ENCODE measurements around the gene EXOC3L4. TPM values are rescaled to one million over a fixed set of nuclear protein-coding genes. Genes with fewer than 3 reads are reported as not detected.

The EXOC3L4 gene
- total RNA-seq, 1 experiment from 2014 or later, result not detected

DNA sequence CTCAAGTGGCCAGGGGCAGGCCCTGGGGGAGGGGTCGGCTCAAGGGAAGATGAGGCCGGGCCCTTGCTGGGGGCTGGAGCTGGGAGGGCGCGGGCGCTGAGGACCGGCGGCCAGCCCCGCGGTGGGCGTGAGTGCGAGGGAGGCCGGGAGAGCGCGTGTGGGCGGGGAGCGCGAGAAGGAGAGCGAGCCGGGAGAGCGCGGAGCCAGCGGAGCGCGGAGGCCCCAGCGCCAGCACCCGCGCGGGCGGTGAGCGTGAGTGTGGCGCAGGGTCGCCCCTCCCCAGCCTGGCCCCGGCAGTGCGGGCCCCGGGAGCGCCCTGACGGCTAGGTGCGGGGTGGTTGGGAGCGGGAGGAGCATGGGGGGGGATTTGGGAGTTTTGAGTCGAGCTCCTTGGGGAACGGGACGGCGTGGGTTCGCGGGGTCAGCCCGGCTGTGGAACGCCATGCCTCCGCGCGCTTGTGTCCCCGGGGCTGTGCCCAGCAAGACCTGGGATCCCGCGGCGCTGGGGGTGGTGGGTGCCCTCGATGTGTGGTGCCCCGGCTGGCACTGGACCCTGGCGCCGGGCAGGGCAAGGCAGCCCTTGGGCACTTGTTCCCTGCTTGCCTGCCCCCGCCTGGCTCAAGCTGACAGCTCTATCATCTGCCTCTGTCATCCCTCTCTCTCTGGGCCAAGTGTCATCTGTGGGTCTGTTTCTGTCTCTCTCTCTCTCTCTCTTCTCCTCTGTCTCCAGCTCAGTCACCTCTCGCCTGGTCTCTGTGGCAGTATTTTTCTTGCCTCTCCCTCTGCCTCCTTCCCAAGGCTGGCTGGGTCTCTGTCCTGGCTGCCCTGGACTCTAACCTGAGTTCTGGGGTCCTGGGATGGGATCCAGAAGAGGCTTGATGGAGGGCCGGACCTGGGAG lies 10.3 kb upstream of the EXOC3L4 start, which contains the start of gene LBHD2:
LBHD2 (plus strand) TSS at position 190 of the 899 bp plus-strand sequence. CDS start 1,803 bp downstream, outside the sequence.
- no peak within 1 kb of the TSS for H3K4me3 Mint-ChIP-seq (ENCODE audit: unreplicated experiment)
- H3K4me1 Mint-ChIP-seq (ENCODE audit: insufficient read depth, unreplicated experiment), result no peaks in the 10 kb centered on the region

DNA sequence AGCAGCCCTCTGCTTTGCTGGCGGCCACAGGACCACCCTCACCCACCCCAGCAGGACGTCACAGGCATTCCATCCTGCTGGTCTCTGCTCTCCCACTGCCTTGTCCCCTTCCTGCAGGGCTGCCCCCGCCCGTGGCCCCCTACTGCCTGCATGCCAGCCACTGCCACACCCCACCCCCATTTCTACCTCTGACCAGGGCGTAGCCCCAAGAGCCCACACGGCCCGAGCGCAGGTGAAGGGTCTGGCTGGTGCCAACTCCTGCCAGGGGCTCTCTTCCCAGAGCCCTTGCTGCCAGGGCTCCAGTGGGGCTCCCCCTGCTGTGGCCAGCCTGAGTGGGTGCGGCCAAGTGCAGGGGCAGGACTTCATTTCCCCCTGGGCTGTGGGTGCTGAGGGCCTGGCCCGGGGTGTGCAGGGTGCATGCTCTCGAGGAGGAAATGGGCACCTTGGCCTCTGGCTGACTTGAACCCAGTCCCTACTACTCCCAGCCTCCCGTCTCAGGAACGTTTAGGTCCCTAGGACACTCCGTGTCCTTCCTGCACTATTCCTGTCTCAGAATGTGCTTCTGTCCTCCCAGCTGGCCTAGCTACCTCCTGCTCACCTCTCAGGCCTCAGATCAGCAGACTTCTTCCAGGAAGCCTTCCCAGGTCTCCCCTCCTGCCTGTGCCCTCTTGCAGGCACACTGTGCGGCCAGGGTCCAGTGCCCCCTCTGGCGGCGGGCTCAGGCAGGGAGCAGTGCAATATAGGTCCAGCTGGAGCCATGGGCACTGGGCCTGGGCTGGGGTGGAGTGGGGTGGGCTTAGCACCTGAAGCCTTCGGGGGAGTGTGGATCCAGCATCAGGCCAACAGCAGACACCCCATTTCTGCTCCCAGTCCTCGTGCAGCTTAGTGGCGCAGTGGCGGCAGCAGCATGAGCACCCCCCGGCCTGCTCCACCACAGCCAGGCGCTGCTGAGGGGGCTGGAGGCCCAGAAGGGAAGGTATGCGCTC lies 9.1 kb upstream of the EXOC3L4 start:
- no peaks in the 10 kb centered on the region for H3K27me3 Mint-ChIP-seq (ENCODE audit: insufficient read depth, unreplicated experiment)
- no TSS peak for BruUV-seq (replicated peaks)
- H3K4me3 Mint-ChIP-seq (ENCODE audit: unreplicated experiment), result no peak overlapping the region
- H3K36me3 Mint-ChIP-seq (ENCODE audit: insufficient read depth, unreplicated experiment), result no peaks in the 10 kb centered on the region
- no peaks in the 10 kb centered on the region for H3K4me1 Mint-ChIP-seq (ENCODE audit: insufficient read depth, unreplicated experiment)
- DNase-seq (ENCODE audit: unreplicated experiment), result no peak
- TF ChIP-seq, protein P1, sequence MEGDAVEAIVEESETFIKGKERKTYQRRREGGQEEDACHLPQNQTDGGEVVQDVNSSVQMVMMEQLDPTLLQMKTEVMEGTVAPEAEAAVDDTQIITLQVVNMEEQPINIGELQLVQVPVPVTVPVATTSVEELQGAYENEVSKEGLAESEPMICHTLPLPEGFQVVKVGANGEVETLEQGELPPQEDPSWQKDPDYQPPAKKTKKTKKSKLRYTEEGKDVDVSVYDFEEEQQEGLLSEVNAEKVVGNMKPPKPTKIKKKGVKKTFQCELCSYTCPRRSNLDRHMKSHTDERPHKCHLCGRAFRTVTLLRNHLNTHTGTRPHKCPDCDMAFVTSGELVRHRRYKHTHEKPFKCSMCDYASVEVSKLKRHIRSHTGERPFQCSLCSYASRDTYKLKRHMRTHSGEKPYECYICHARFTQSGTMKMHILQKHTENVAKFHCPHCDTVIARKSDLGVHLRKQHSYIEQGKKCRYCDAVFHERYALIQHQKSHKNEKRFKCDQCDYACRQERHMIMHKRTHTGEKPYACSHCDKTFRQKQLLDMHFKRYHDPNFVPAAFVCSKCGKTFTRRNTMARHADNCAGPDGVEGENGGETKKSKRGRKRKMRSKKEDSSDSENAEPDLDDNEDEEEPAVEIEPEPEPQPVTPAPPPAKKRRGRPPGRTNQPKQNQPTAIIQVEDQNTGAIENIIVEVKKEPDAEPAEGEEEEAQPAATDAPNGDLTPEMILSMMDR (IDR thresholded peaks at IDR 0.05; ENCODE audit: unreplicated experiment), result no peak
- no peak overlapping the region for H3K27ac Mint-ChIP-seq (ENCODE audit: low read depth, unreplicated experiment)
- ChIA-PET CTCF (interaction anchor here (0.6 to 0.7 kb wide), 2 partner anchors 9 to 19 kb away, joined by 3 read pairs; no protein-coding TSS in a partner anchor), POLR2A (no interaction called here)
- no peaks in the 10 kb centered on the region for H3K9me3 Mint-ChIP-seq (ENCODE audit: unreplicated experiment)
- intact Hi-C loops (cut with micrococcal nuclease), result no loop called here

More for the DNA sequence above, 10.3 kb upstream of the EXOC3L4 start, which contains the start of gene LBHD2:
- BruUV-seq (replicated peaks), result no TSS peak
- TF ChIP-seq, protein P1 (IDR thresholded peaks at IDR 0.05; ENCODE audit: unreplicated experiment), result no peak
- Mint-ChIP-seq H3K27me3 (ENCODE audit: insufficient read depth, unreplicated experiment) (no peaks in the 10 kb centered on the region), H3K36me3 (ENCODE audit: insufficient read depth, unreplicated experiment) (no peaks in the 10 kb centered on the region), H3K27ac (ENCODE audit: low read depth, unreplicated experiment) (no peak within 1 kb of the TSS), H3K9me3 (ENCODE audit: unreplicated experiment) (no peaks in the 10 kb centered on the region)
- POLR2A ChIA-PET, result no interaction called here
- DNase-seq (ENCODE audit: unreplicated experiment), result no peak
- intact Hi-C loops (cut with micrococcal nuclease), result no loop called here
- CTCF ChIA-PET, result interaction anchor here (0.7 kb wide), 1 partner anchor 20 kb away, joined by 3 read pairs; no protein-coding TSS in a partner anchor

DNA sequence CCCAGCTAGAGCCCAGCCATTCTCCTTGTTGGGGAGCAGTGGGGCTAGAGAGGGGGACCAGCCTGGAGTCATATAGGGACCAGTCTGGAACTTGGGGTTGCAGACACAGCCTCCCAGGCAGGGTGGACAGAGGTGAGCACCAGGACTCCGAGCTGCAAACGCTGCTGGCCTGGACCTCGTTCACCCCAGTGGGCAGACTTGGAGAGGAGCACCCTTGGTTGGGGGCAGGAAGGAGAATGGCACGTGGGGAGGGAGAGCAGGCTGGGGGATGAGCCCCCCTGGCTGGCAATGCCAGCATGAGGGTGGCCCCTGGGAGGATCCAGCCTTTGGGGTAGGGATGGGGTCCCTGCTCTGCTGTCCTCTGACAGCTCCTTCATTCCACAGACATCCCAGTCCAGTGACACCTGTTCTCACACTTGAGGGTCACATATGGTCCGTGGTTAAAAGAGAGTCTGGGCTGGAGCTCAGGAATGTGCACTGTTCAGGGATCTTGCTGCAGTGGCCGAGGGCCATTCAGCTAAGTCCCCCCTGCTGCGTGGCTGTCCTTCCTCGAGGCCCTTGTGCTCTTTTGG lies 7.7 kb upstream of the EXOC3L4 start:
- BruUV-seq (replicated peaks), result no TSS peak
- POLR2A ChIA-PET, result interaction anchor here (0.6 to 0.7 kb wide), 2 partner anchors 90 to 213 kb away, joined by 3 read pairs; no protein-coding TSS in a partner anchor
- intact Hi-C loops (cut with micrococcal nuclease), result no loop called here
- Mint-ChIP-seq H3K27ac (ENCODE audit: low read depth, unreplicated experiment) (no peak overlapping the region), H3K27me3 (ENCODE audit: insufficient read depth, unreplicated experiment) (no peaks in the 10 kb centered on the region), H3K9me3 (ENCODE audit: unreplicated experiment) (no peaks in the 10 kb centered on the region), H3K4me1 (ENCODE audit: insufficient read depth, unreplicated experiment) (no peaks in the 10 kb centered on the region), H3K36me3 (ENCODE audit: insufficient read depth, unreplicated experiment) (no peaks in the 10 kb centered on the region), H3K4me3 (ENCODE audit: unreplicated experiment) (no peak overlapping the region)
- CTCF ChIA-PET, result interaction anchor here (0.7 to 1.8 kb wide), 3 partner anchors 18 to 303 kb away, joined by 3 to 9 read pairs (median 5); no protein-coding TSS in a partner anchor
- TF ChIP-seq, protein P1 (IDR thresholded peaks at IDR 0.05; ENCODE audit: unreplicated experiment), result no peak
- no peak for DNase-seq (ENCODE audit: unreplicated experiment)
